NK-92 treated with Interleukin-12 subunit alpha and Interleukin-12 subunit beta, amount 100 ng/mL, for 24 hours (cell line): Measurements from ENCODE around the gene ZNF575.
A peak's percentile ranks its signal among the peaks of the same experiment; 100 is the strongest.
"Not testable (repeated sequence)": the region's sequence is repeated elsewhere in the genome, so short reads cannot be mapped to it uniquely, and the experiment has no call there.

ENCODE experiments used
- DNase-seq: peaks from one replicate; lab custom pipeline; 2025; lab: John Stamatoyannopoulos, UW

The ZNF575 gene

GRCh38 chr19:43544077-43544476, 11.1 kb downstream of the ZNF575 start:
- DNase-seq, result no peak

- DNase-seq, result no peak
These were observed 12.3 kb downstream of the ZNF575 start for GRCh38 chr19:43545276-43545675.

- DNase-seq, result no peak
These were observed 13.0 kb downstream of the ZNF575 start for GRCh38 chr19:43545981-43546380.

GRCh38 chr19:43546581-43546980, 13.6 kb downstream of the ZNF575 start:
- no peak for DNase-seq

GRCh38 chr19:43547926-43548325, 14.9 kb downstream of the ZNF575 start:
- not testable (repeated sequence) for DNase-seq

GRCh38 chr19:43548706-43549105, 15.7 kb downstream of the ZNF575 start:
- no peak for DNase-seq

GRCh38 chr19:43551399-43552197, 18.6 kb downstream of the ZNF575 start:
- DNase-seq, result no peak

- no peak for DNase-seq
These were observed 19.1 kb downstream of the ZNF575 start for GRCh38 chr19:43552198-43552450.

- DNase-seq, result no peak
These were observed 19.6 kb downstream of the ZNF575 start for GRCh38 chr19:43552616-43553015.

- no peak for DNase-seq
These were observed 20.7 kb downstream of the ZNF575 start for GRCh38 chr19:43553656-43554055.

- no peak for DNase-seq
These were observed 21.4 kb downstream of the ZNF575 start for GRCh38 chr19:43554317-43554895.

GRCh38 chr19:43555185-43555770, 22.3 kb downstream of the ZNF575 start:
- DNase-seq, result peak; percentile 52

- DNase-seq, result no peak
These were observed 27.7 kb downstream of the ZNF575 start for GRCh38 chr19:43560687-43561086.

GRCh38 chr19:43561139-43561970, 28.4 kb downstream of the ZNF575 start:
- no peak for DNase-seq

- DNase-seq, result no peak
These were observed 29.3 kb downstream of the ZNF575 start for GRCh38 chr19:43562226-43562697.

GRCh38 chr19:43562698-43563241, 29.8 kb downstream of the ZNF575 start:
- DNase-seq, result peak; percentile 85

GRCh38 chr19:43563816-43564457, 30.9 kb downstream of the ZNF575 start:
- no peak for DNase-seq

- no peak for DNase-seq
These were observed 31.8 kb downstream of the ZNF575 start for GRCh38 chr19:43564800-43565199.

GRCh38 chr19:43569657-43570056, 36.7 kb downstream of the ZNF575 start:
- no peak for DNase-seq

GRCh38 chr19:43570174-43570791, 37.3 kb downstream of the ZNF575 start:
- no peak for DNase-seq

GRCh38 chr19:43572171-43572588, 39.2 kb downstream of the ZNF575 start:
- DNase-seq, result no peak
